ENCODE data around the gene SPEM1.
"Not testable (repeated sequence)": the region's sequence is repeated elsewhere in the genome, so short reads cannot be mapped to it uniquely, and the experiment has no call there.

SPEM1 gene

GRCh38 chr17:7441266-7441665 lies 21.1 kb downstream of the SPEM1 start:
- DNase-seq (ENCODE audit: low spot score), result no peak

- DNase-seq (ENCODE audit: low spot score), result no peak
Measured at GRCh38 chr17:7442142-7442541, 22.0 kb downstream of the SPEM1 start.

GRCh38 chr17:7443499-7444485 lies 23.7 kb downstream of the SPEM1 start:
- DNase-seq (ENCODE audit: low spot score), result no peak

GRCh38 chr17:7444682-7445618 lies 24.8 kb downstream of the SPEM1 start, which contains the start of gene CHRNB1:
CHRNB1 (plus strand) TSS chr17:7445061; CDS start chr17:7445128, 67 bp downstream.
- DNase-seq (ENCODE audit: low spot score), result no peak

GRCh38 chr17:7445619-7445968 lies 25.5 kb downstream of the SPEM1 start:
- DNase-seq (ENCODE audit: low spot score), result peak; percentile 28

- no peak for DNase-seq (ENCODE audit: low spot score)
Measured at GRCh38 chr17:7448461-7448860, 28.3 kb downstream of the SPEM1 start.

- no peak for DNase-seq (ENCODE audit: low spot score)
Measured at GRCh38 chr17:7459961-7460545, 39.9 kb downstream of the SPEM1 start.

- no peak for DNase-seq (ENCODE audit: low spot score)
Measured at GRCh38 chr17:7460850-7461660, 40.9 kb downstream of the SPEM1 start.

- no peak for DNase-seq (ENCODE audit: low spot score)
Measured at GRCh38 chr17:7462474-7463371, 42.6 kb downstream of the SPEM1 start.

GRCh38 chr17:7463372-7463846 lies 43.3 kb downstream of the SPEM1 start:
- DNase-seq (ENCODE audit: low spot score), result no peak

GRCh38 chr17:7464081-7464480 lies 44.0 kb downstream of the SPEM1 start:
- no peak for DNase-seq (ENCODE audit: low spot score)

GRCh38 chr17:7465597-7466275 lies 45.6 kb downstream of the SPEM1 start:
- DNase-seq (ENCODE audit: low spot score), result no peak

GRCh38 chr17:7466318-7466638 lies 46.2 kb downstream of the SPEM1 start:
- DNase-seq (ENCODE audit: low spot score), result no peak

- no peak for DNase-seq (ENCODE audit: low spot score)
Measured at GRCh38 chr17:7466639-7467341, 46.7 kb downstream of the SPEM1 start.

- no peak for DNase-seq (ENCODE audit: low spot score)
Measured at GRCh38 chr17:7467498-7467897, 47.4 kb downstream of the SPEM1 start.

GRCh38 chr17:7468290-7468689 lies 48.2 kb downstream of the SPEM1 start:
- no peak for DNase-seq (ENCODE audit: low spot score)

- no peak for DNase-seq (ENCODE audit: low spot score)
Measured at GRCh38 chr17:7468804-7469389, 48.8 kb downstream of the SPEM1 start.

- not testable (repeated sequence) for DNase-seq (ENCODE audit: low spot score)
Measured at GRCh38 chr17:7469843-7470242, 49.7 kb downstream of the SPEM1 start.

Data from CD4-positive, alpha-beta T cell treated with Interleukin-15 for 4 hours (primary cell).